ENCODE results near the gene TBX19.

Gene TBX19

GRCh38 chr1:168291222-168291837, 10.7 kb downstream of the TBX19 start:
- Histone ChIP-seq H3K9me3 (ENCODE audit: control insufficient read depth, low read length) (no peaks in the 10 kb centered on the region), H2AK5ac (ENCODE audit: low read length, severe bottlenecking) (no peak overlapping the region), H3K27ac (ENCODE audit: low read length, poor library complexity, severe bottlenecking) (no peak overlapping the region), H2AFZ (ENCODE audit: low read depth, low read length) (no peak overlapping the region), H2BK12ac (ENCODE audit: low read length in 2 of 2) (peak overlapping the region in 1 of 2 experiments; percentile 42), H2BK120ac (ENCODE audit: low read depth, low read length) (no peak overlapping the region), H3K4me3 (ENCODE audit: insufficient read depth in 1 of 2, low read depth in 1 of 2, low read length in 2 of 2) (no peak overlapping the region), H3K4me2 (ENCODE audit: low read length, poor library complexity, severe bottlenecking) (no peak overlapping the region), H3K36me3 (ENCODE audit: control insufficient read depth in 1 of 2, insufficient read depth in 2 of 2, low read depth in 1 of 2, low read length in 2 of 2) (peaks cover 5 to 10% of the 10 kb centered on the region in 2 experiments), H3K18ac (ENCODE audit: low read depth in 1 of 2, low read length in 2 of 2) (peak overlapping the region in 1 of 2 experiments; percentile 16), H4K8ac (ENCODE audit: low read length) (no peak overlapping the region), H3K4ac (ENCODE audit: low read depth in 1 of 2, low read length in 2 of 2) (peak overlapping the region in 1 of 2 experiments; percentile 19), H2BK5ac (ENCODE audit: low read depth, low read length, poor library complexity, severe bottlenecking) (no peak overlapping the region), H3K27me3 (ENCODE audit: control insufficient read depth in 1 of 2, insufficient read depth in 1 of 2, low read length in 2 of 2) (no peaks in the 10 kb centered on the region), H3K23ac (ENCODE audit: low read length in 2 of 2) (peak overlapping the region in 1 of 2 experiments; percentile 83), H3K79me1 (replicated peaks; ENCODE audit: low read length, poor library complexity, severe bottlenecking) (peaks cover 2% of the 10 kb centered on the region), H2BK15ac (ENCODE audit: low read depth, poor library complexity, severe bottlenecking) (no peak overlapping the region), H3K9ac (ENCODE audit: low read length) (no peak overlapping the region), H3K4me1 (ENCODE audit: control insufficient read depth, insufficient read depth, low read depth, low read length) (peaks cover 1% of the 10 kb centered on the region), H3K14ac (ENCODE audit: low read length in 2 of 2) (peak overlapping the region in 1 of 2 experiments; percentile 77), H4K91ac (ENCODE audit: low read length) (peak overlapping the region; percentile 27)
- WGBS: 75% methylated on average over 15 of the region's 15 CpGs
- peak; percentile 12 for DNase-seq

DNA sequence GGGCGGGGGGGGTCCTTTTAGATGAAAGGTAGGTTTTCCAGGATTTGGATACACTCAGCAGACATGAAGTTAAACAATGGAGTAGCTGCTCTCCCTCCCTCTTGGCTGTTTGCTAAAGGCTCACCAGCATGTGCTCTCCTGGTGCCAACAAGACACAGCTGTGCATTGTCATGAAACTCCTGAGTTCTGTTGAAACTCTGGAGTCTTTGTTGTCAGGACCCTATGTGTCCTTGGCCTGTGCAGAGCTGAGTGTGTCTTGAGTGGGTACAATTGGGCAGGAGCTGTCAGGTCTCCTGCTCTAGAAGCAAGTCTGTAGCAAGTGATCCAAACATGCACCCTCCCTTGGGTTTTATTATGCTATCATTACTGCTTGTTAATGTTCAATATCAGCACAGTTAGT, 12.7 kb downstream of the TBX19 start:
- Histone ChIP-seq H3K79me1 (replicated peaks; ENCODE audit: low read length, poor library complexity, severe bottlenecking) (peaks cover 2% of the 10 kb centered on the region), H3K4me3 (ENCODE audit: insufficient read depth in 1 of 2, low read depth in 1 of 2, low read length in 2 of 2) (no peak overlapping the region), H3K14ac (ENCODE audit: low read length in 2 of 2) (no peak overlapping the region), H4K8ac (ENCODE audit: low read length) (no peak overlapping the region), H3K4me2 (ENCODE audit: low read length, poor library complexity, severe bottlenecking) (no peak overlapping the region), H3K23ac (ENCODE audit: low read length in 2 of 2) (no peak overlapping the region), H2BK15ac (ENCODE audit: low read depth, poor library complexity, severe bottlenecking) (no peak overlapping the region), H2AFZ (ENCODE audit: low read depth, low read length) (no peak overlapping the region), H2BK5ac (ENCODE audit: low read depth, low read length, poor library complexity, severe bottlenecking) (no peak overlapping the region), H3K4me1 (ENCODE audit: control insufficient read depth, insufficient read depth, low read depth, low read length) (peaks cover 1% of the 10 kb centered on the region), H3K27me3 (ENCODE audit: control insufficient read depth in 1 of 2, insufficient read depth in 1 of 2, low read length in 2 of 2) (no peaks in the 10 kb centered on the region), H2AK5ac (ENCODE audit: low read length, severe bottlenecking) (no peak overlapping the region), H3K4ac (ENCODE audit: low read depth in 1 of 2, low read length in 2 of 2) (no peak overlapping the region), H2BK120ac (ENCODE audit: low read depth, low read length) (no peak overlapping the region), H4K91ac (ENCODE audit: low read length) (no peak overlapping the region), H3K18ac (ENCODE audit: low read depth in 1 of 2, low read length in 2 of 2) (no peak overlapping the region), H3K9ac (ENCODE audit: low read length) (no peak overlapping the region), H2BK12ac (ENCODE audit: low read length in 2 of 2) (no peak overlapping the region), H3K9me3 (ENCODE audit: control insufficient read depth, low read length) (no peaks in the 10 kb centered on the region), H3K27ac (ENCODE audit: low read length, poor library complexity, severe bottlenecking) (no peak overlapping the region), H3K36me3 (ENCODE audit: control insufficient read depth in 1 of 2, insufficient read depth in 2 of 2, low read depth in 1 of 2, low read length in 2 of 2) (peaks cover 5 to 10% of the 10 kb centered on the region in 2 experiments)
- no peak for DNase-seq
- 100% methylated on average over 1 of the region's 1 CpG for WGBS

GRCh38 chr1:168295411-168296114, 14.9 kb downstream of the TBX19 start:
- Histone ChIP-seq H3K14ac (ENCODE audit: low read length in 2 of 2) (no peak overlapping the region), H3K9ac (ENCODE audit: low read length) (no peak overlapping the region), H2BK15ac (ENCODE audit: low read depth, poor library complexity, severe bottlenecking) (no peak overlapping the region), H3K36me3 (ENCODE audit: control insufficient read depth in 1 of 2, insufficient read depth in 2 of 2, low read depth in 1 of 2, low read length in 2 of 2) (peaks cover 5 to 10% of the 10 kb centered on the region in 2 experiments), H2AK5ac (ENCODE audit: low read length, severe bottlenecking) (no peak overlapping the region), H3K4me1 (ENCODE audit: control insufficient read depth, insufficient read depth, low read depth, low read length) (peaks cover 1% of the 10 kb centered on the region), H2BK5ac (ENCODE audit: low read depth, low read length, poor library complexity, severe bottlenecking) (no peak overlapping the region), H4K91ac (ENCODE audit: low read length) (no peak overlapping the region), H3K4me2 (ENCODE audit: low read length, poor library complexity, severe bottlenecking) (no peak overlapping the region), H3K18ac (ENCODE audit: low read depth in 1 of 2, low read length in 2 of 2) (no peak overlapping the region), H3K79me1 (replicated peaks; ENCODE audit: low read length, poor library complexity, severe bottlenecking) (peaks cover 1% of the 10 kb centered on the region), H3K4me3 (ENCODE audit: insufficient read depth in 1 of 2, low read depth in 1 of 2, low read length in 2 of 2) (no peak overlapping the region), H3K9me3 (ENCODE audit: control insufficient read depth, low read length) (no peaks in the 10 kb centered on the region), H3K4ac (ENCODE audit: low read depth in 1 of 2, low read length in 2 of 2) (no peak overlapping the region), H2AFZ (ENCODE audit: low read depth, low read length) (no peak overlapping the region), H4K8ac (ENCODE audit: low read length) (no peak overlapping the region), H2BK120ac (ENCODE audit: low read depth, low read length) (no peak overlapping the region), H3K27ac (ENCODE audit: low read length, poor library complexity, severe bottlenecking) (no peak overlapping the region), H2BK12ac (ENCODE audit: low read length in 2 of 2) (no peak overlapping the region), H3K23ac (ENCODE audit: low read length in 2 of 2) (no peak overlapping the region), H3K27me3 (ENCODE audit: control insufficient read depth in 1 of 2, insufficient read depth in 1 of 2, low read length in 2 of 2) (no peaks in the 10 kb centered on the region)
- DNase-seq: no peak
- WGBS: 92% methylated on average over 7 of the region's 8 CpGs

GRCh38 chr1:168297019-168297730, 16.5 kb downstream of the TBX19 start:
- H4K91ac ChIP-seq (ENCODE audit: low read length): no peak overlapping the region
- no peak overlapping the region for H3K4ac ChIP-seq (ENCODE audit: low read depth in 1 of 2, low read length in 2 of 2)
- no peak overlapping the region for H3K4me3 ChIP-seq (ENCODE audit: insufficient read depth in 1 of 2, low read depth in 1 of 2, low read length in 2 of 2)
- no peak for DNase-seq
- no peaks in the 10 kb centered on the region for H3K27me3 ChIP-seq (ENCODE audit: control insufficient read depth in 1 of 2, insufficient read depth in 1 of 2, low read length in 2 of 2)
- H2BK15ac ChIP-seq (ENCODE audit: low read depth, poor library complexity, severe bottlenecking): no peak overlapping the region
- H3K36me3 ChIP-seq (ENCODE audit: control insufficient read depth in 1 of 2, insufficient read depth in 2 of 2, low read depth in 1 of 2, low read length in 2 of 2): peaks cover 5 to 8% of the 10 kb centered on the region in 2 experiments
- H3K18ac ChIP-seq (ENCODE audit: low read depth in 1 of 2, low read length in 2 of 2): no peak overlapping the region
- H3K9me3 ChIP-seq (ENCODE audit: control insufficient read depth, low read length): no peaks in the 10 kb centered on the region
- H2AFZ ChIP-seq (ENCODE audit: low read depth, low read length): no peak overlapping the region
- H3K14ac ChIP-seq (ENCODE audit: low read length in 2 of 2): no peak overlapping the region
- peaks cover 8% of the 10 kb centered on the region for H3K4me1 ChIP-seq (ENCODE audit: control insufficient read depth, insufficient read depth, low read depth, low read length)
- WGBS: over 99% methylated on average over 6 of the region's 7 CpGs
- no peak overlapping the region for H2AK5ac ChIP-seq (ENCODE audit: low read length, severe bottlenecking)
- H2BK120ac ChIP-seq (ENCODE audit: low read depth, low read length): no peak overlapping the region
- no peak overlapping the region for H3K27ac ChIP-seq (ENCODE audit: low read length, poor library complexity, severe bottlenecking)
- no peak overlapping the region for H3K9ac ChIP-seq (ENCODE audit: low read length)
- no peak overlapping the region for H2BK12ac ChIP-seq (ENCODE audit: low read length in 2 of 2)
- H4K8ac ChIP-seq (ENCODE audit: low read length): no peak overlapping the region
- peaks cover 1% of the 10 kb centered on the region for H3K79me1 ChIP-seq (replicated peaks; ENCODE audit: low read length, poor library complexity, severe bottlenecking)
- no peak overlapping the region for H3K23ac ChIP-seq (ENCODE audit: low read length in 2 of 2)
- no peak overlapping the region for H3K4me2 ChIP-seq (ENCODE audit: low read length, poor library complexity, severe bottlenecking)
- no peak overlapping the region for H2BK5ac ChIP-seq (ENCODE audit: low read depth, low read length, poor library complexity, severe bottlenecking)
